OCI-M1 (cell line): ENCODE results near the gene MYDGF.
"Not testable (repeated sequence)": the region's sequence is repeated elsewhere in the genome, so short reads cannot be mapped to it uniquely, and the experiment has no call there.

Experiments used
- DNase-seq: peaks from one replicate; lab custom pipeline; 2025; lab: John Stamatoyannopoulos, UW

The MYDGF gene

DNA sequence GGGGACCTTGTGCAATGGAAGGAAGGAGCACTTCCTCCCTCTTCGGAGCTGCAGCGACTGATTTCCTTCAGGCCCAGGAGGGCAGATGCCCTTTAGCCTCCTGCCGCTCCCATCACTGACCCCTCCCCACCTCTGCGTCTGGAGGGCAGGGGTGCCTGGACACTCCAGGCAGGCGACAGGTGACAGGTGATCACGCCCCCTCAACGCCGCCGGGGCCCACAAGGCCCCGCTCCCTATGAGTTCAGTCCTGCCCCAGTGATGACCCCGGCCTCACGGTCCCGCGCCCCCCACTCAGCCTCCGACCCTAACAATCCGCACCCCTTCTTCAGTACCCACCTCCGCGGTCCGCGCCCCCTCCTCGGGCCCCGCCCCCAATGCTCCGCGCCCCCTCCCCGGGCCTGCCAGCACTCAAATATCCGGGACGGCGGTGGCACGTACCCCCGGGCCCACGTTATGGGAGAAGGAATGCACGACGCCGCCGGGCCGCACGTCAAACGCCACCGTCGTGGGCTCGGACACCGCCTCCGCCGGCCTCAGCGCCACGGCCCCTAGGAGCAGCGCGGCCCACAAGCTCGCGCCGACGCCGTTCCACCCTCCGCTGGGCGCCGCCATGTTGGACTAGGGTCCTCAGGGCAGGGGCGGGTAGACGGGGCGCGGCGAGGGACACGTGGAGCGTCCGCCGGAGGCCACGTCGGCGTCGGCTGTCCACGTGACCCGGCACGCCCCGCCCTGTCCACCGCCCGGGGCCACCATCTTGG lies at the start of gene MYDGF:
Gene MYDGF, minus strand, starts transcription at position 620 of the 758 bp plus-strand sequence. Its CDS starts 8 bp downstream, at position 612.
- DNase-seq = peak; percentile 99

- DNase-seq = no peak
Measured at GRCh38 chr19:4719499-4719866, 49.3 kb upstream of the MYDGF start.

- no peak for DNase-seq
Measured at GRCh38 chr19:4717966-4718701, 48.0 kb upstream of the MYDGF start.

DNA sequence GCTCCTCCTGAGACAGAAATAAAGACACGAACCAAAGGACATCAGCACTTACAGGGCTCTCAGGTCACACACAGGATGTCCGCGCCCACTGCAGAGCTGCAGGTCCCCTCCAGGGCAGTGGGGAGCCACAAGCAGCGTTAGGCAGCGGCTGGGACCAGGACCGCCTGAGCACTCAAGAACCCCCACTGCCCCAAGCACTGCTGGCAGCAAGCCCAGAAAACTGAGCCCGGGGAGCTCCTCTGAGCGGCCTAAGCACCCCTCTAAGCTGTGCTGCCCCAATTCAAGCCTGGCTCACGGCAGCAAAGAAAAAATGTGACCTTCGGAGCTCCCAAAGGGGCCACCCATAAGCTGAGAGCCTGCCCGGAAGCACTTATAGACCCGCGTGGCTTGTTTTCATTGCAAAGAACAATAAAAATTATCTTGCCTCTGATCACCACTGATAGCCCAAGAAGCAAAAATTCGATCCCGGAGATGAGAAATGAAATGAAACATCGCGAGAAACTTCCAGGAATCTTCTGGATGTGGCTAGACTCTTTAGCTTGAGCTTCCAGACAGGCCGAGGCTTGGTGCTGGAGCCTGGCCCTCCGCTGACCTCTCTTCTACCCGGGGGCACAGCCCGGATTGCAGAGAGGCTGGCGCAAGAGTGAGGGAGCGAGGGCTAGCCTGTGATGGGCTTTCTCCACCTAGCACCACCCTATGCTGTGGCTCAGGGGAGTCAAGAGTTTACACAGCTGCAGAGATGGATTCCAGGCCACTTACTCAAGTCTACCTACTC lies 47.2 kb upstream of the MYDGF start:
- DNase-seq = no peak

- no peak for DNase-seq
Measured at GRCh38 chr19:4715529-4716221, 45.5 kb upstream of the MYDGF start.

DNA sequence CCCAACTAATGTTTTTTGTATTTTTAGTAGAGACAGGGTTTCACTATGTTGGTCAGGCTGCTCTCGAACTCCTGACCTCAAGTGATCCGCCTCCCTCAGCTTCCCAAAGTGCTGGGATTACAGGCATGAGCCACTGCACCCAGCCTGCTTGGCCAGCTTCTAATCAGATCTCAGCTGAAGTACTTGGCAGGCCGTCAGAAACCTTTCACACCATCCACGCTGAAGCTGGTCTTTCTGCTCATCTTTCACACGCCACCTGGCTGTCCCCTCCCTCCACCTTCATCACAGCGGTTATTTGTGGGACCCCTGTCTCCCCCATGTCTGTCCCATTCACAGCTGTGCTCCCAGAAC lies 45.0 kb upstream of the MYDGF start:
- not testable (repeated sequence) for DNase-seq

DNA sequence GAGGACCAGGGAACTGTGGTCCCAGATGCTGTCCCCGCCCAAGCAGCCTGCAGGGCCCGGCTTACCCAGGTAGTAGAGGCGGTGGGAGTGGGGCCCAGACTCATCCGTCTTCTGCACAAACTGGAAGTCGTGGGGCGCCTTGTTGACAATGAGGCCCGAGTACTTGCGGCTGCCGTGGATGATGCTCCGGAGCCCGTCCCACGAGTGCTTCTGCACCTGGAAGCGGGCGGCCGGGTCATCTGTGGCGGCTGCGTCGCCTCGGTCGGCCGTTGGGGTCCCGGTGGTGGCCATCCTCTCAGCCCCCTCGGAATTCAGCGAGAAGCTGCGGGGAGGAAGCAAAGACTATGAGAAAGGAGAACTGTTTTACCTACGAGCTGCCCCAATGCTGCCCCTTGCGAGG lies 43.9 kb upstream of the MYDGF start:
- DNase-seq = no peak

- no peak for DNase-seq
Measured at GRCh38 chr19:4713384-4713951, 43.3 kb upstream of the MYDGF start.

GRCh38 chr19:4712771-4713170 lies 42.6 kb upstream of the MYDGF start:
- DNase-seq = no peak

DNA sequence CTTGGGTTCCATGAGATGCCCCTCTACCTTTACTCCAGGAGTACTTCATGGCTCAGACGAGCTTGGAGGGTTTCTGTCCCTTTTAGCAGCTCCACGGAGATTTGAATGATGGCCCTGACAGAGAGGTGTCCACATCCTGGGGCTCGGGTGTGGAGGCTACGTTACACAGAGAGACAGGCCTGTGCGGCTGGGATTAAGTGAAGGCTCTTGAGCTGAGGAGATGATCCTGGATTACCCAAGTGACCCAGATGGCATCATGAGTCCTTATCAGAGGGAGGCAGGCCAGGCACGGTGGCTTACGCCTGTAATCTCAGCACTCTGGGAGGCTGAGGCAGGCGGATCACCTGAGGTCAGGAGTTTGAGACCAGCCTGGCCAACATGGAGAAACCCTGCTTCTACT lies 41.1 kb upstream of the MYDGF start:
- no peak for DNase-seq

GRCh38 chr19:4710281-4710600 lies 40.1 kb upstream of the MYDGF start:
- no peak for DNase-seq

- no peak for DNase-seq
Measured at GRCh38 chr19:4709440-4710280, 39.5 kb upstream of the MYDGF start.

GRCh38 chr19:4707956-4708650 lies 38.0 kb upstream of the MYDGF start:
- DNase-seq = no peak

GRCh38 chr19:4707322-4707721 lies 37.2 kb upstream of the MYDGF start:
- DNase-seq = no peak

DNA sequence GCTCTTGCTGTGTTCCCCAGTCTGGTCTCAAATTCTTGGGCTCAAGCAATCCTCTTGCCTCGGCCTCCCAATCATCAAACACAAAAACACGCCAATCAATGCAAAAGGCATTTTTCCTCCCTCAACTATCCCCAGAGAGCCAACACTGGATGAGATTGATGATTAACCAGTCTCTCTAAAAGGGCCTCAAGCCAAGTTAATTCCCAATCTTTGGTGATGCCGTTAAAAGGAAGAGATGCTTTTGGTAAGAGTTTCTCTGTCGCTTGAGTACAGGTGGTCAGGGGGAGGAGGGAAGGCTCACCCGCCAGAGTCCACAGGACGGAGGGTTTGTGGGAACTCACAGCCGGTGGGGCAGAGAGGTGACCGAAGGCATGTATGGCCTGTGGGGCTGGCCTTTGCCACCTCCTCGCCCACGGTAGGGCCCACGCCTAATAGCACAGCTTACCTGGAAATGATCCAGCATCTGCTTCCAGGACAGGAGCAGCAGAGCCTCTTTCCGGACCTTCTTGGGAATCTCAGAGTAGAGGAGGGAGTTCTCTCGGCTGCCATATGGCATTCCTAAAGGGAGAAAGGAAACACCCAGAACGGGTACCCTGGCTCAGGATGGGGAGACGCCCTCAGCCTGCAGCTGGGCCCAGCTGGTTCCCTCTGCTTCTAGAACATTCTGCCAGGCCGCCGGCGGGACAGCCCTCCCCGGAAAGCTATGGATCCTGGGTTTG lies 35.4 kb upstream of the MYDGF start:
- DNase-seq = no peak

DNA sequence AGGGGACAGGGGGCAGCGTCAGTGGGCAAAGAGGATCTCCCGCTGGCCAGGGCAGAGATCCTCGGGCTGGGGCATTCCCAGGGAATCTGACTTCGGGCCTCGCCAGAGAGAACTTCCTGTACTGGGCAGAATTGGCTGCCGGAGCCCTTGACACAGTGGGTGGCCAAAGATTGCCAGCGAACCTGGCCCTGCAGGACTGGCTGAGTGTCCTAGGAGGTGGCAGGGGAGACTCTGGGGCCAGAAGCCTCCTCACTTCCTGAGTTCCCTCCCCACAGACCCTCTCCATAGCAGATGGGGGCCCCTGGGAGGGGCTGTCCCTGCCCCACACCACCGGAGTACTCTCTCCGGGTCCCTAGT lies 34.2 kb upstream of the MYDGF start:
- no peak for DNase-seq

GRCh38 chr19:4703671-4704316 lies 33.7 kb upstream of the MYDGF start:
- DNase-seq = no peak

DNA sequence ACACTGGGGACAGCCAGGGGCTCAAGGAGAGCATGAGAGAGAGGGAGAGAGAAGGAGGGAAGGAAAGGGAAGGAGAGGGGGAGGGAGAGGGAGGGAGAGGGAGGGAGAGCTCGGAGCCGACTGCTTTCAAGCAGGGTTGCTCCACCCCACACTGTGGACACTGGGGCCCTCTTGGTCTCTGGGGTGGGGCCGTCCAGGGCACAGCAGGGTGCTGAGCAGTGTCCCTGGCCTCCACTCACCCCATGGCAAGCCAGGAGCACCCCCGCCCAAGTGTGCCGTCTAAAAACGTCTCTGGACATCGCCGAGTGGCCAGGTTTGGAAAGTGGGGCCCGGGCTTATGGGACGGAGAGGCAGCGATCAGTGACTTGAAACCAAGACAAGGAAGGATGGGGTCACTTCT lies 32.6 kb upstream of the MYDGF start:
- DNase-seq = no peak

DNA sequence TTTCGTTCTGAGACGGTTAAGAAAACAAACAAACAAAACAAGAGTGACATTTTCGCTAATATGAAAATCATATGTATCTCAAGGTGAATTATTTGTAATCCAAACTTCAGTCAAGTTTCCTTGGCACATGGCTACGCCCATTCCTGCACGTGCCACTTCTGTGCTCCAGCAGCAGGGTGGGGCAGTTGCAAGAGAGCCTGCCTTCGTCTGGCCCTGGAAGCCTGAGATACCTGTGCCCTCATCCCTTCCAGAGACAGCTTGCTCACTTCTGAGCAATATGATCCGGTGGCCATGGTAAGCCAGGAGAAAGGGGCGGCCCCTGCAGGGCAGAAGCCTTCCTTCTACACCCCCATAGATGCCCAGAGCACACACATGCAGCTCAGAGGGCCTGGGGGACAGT lies 31.4 kb upstream of the MYDGF start:
- no peak for DNase-seq

- DNase-seq = no peak
Measured at GRCh38 chr19:4700693-4700970, 30.5 kb upstream of the MYDGF start.
